ENCODE measurements around the gene BMP8B.

The BMP8B gene

DNA sequence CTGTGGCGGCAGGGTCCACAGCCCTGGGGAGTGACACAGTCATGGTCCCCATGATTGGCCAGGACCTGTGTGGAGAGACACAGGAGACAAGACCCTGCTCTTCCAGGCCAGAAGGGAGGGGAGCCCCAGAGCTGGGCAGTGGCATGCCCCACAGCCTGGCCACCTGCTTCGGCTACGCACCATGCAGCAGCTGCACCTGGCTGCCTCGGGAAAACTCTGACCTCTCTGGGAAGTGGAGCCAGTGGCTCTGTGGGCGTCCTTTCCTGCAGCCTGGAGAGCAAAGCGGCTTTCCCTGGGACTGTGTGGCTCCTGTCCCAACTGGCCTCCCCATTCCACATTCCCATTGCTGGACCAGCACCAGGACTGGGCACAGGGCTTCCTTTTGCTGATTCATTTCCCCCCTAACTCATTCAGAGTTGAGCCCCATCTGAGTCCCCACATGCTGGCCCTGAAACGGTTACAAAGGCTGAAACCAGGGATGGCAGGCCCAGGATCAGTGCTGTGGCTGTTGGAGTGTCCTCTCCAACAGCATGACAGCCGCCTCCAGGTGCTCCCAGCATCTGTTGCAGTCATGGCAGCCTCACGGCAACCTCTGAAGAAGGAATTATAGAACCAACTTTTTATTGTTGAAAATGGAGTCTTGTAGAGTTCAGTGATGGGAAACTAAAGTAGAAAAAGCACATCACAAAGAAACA is 32.6 kb downstream of the BMP8B start:
- DNase-seq (ENCODE audit: low read depth), result no peak
- no peak overlapping the region for H3K4me3 ChIP-seq (replicated peaks; ENCODE audit: low read depth, low read length)
- TF ChIP-seq, protein P1, sequence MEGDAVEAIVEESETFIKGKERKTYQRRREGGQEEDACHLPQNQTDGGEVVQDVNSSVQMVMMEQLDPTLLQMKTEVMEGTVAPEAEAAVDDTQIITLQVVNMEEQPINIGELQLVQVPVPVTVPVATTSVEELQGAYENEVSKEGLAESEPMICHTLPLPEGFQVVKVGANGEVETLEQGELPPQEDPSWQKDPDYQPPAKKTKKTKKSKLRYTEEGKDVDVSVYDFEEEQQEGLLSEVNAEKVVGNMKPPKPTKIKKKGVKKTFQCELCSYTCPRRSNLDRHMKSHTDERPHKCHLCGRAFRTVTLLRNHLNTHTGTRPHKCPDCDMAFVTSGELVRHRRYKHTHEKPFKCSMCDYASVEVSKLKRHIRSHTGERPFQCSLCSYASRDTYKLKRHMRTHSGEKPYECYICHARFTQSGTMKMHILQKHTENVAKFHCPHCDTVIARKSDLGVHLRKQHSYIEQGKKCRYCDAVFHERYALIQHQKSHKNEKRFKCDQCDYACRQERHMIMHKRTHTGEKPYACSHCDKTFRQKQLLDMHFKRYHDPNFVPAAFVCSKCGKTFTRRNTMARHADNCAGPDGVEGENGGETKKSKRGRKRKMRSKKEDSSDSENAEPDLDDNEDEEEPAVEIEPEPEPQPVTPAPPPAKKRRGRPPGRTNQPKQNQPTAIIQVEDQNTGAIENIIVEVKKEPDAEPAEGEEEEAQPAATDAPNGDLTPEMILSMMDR (IDR thresholded peaks at IDR 0.05; ENCODE audit: low read length, missing control alignments), result no peak

DNA sequence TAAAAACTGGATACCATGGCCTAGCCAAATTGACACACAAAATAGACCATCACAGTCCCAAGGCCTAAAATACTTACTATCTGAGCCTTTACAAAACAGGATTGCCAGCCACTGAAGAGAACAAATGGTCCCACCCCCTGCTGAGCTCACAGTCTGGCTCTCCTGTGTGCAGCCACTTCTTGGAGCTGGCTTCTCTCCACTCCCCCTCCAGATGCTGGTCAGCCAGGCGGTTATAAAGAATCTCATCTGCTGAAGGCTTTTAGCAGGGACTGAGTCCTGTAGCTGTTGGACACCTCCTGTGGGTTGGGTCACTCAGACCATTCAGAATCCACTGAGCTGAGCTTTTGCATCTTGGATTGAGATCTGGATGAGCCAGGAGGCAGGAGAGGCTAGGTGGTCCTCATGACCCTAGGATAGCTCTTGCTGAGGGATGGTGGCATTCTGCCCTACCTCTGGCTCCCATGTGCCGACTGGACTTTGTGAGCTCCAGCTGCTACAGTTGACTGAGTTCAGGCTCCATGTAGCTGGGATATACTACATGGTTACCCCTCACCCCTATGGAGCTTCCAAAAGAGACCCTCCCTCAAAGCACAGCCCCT is 33.7 kb downstream of the BMP8B start:
- TF ChIP-seq, protein P1 (IDR thresholded peaks at IDR 0.05; ENCODE audit: low read length, missing control alignments), result no peak
- DNase-seq (ENCODE audit: low read depth), result no peak
- no peak overlapping the region for H3K4me3 ChIP-seq (replicated peaks; ENCODE audit: low read depth, low read length)

DNA sequence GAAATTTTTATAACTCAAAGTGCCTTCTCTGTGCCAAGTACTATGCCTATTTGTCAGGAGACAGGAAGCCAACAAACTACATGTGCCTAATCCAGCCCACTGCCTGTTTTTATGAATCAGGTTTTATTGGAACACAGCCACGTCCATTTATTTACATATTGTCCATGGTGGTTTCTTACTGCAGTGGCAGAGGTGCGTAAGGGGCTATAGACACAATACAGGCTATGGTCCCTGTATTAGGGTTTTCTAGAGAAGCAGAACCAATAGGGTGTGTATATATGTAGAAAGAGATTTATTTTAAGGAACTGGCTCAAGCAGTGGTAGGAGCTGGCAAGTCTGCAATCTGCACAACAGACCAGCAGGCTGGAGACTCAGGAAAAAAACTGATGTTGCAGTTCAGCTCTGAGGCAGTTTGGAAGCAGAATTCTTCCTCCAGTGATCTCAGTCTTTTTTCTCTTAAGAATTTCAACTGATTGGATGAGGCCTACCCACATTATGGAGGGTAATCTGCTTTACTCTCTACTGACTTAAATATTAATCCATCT is 34.6 kb downstream of the BMP8B start:
- H3K4me3 ChIP-seq (replicated peaks; ENCODE audit: low read depth, low read length), result no peak overlapping the region
- TF ChIP-seq, protein P1 (IDR thresholded peaks at IDR 0.05; ENCODE audit: low read length, missing control alignments), result no peak
- no peak for DNase-seq (ENCODE audit: low read depth)

DNA sequence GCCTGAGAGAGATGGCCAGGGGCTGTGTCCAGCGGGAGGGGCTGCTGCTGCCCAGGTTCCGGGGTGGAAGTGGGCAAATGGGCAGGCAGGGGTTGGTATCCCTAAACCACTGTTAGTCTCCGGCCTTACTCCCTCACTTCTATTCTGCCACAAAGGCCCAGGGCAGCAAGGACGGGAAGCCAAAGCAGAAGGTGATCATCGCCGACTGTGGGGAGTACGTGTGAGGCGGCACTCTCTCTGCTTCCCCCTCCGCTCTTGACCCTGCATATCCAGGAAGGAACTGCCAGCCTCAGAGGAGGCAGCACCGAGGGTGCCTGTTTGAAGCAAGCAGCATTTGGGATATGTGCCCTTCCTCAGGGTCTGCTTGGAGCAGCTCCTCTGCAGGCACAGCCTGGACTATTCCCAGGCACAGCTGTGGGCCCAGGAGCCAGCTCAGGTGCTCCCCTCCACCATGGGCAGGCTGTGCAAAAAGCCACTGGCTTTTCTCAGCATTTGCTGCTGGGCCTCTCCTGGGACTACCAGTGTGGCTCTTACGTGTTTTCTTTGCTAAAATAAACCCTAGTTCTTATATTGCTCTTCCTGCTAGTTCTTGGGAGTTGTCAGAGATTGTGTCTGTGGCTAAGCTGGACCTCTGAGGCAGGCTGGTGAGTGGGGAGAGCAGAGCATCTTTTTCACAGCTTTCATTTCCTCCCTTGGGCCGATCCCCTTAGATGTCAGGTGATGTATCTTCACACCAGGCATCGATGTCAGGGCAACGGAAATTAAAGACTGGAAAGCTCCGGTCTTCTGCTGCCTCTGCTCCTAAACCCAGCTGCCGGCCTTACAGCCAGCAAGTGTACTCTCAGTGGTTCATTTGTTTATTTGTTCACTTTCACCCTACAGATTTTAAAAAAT is 35.3 kb downstream of the BMP8B start:
- TF ChIP-seq, protein P1 (IDR thresholded peaks at IDR 0.05; ENCODE audit: low read length, missing control alignments), result no peak
- DNase-seq (ENCODE audit: low read depth), result no peak
- no peak overlapping the region for H3K4me3 ChIP-seq (replicated peaks; ENCODE audit: low read depth, low read length)

DNA sequence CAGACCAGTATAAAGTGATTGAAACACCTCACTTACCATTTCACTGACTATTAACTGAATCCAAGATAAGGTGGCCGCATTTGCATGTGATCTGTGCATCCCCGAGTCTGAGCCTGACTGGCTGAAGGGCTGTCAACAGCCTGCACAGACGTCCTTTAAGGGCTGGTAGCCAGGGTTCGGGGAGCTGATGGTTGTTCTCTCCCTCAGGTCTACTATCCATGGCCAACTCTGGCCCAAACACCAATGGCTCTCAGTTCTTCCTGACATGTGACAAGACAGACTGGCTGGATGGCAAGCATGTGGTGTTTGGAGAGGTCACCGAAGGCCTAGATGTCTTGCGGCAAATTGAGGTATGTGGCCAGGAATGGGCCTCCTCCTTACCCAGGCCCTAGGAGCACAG is 36.0 kb downstream of the BMP8B start:
- no peak overlapping the region for H3K4me3 ChIP-seq (replicated peaks; ENCODE audit: low read depth, low read length)
- DNase-seq (ENCODE audit: low read depth), result no peak
- TF ChIP-seq, protein P1 (IDR thresholded peaks at IDR 0.05; ENCODE audit: low read length, missing control alignments), result no peak

DNA sequence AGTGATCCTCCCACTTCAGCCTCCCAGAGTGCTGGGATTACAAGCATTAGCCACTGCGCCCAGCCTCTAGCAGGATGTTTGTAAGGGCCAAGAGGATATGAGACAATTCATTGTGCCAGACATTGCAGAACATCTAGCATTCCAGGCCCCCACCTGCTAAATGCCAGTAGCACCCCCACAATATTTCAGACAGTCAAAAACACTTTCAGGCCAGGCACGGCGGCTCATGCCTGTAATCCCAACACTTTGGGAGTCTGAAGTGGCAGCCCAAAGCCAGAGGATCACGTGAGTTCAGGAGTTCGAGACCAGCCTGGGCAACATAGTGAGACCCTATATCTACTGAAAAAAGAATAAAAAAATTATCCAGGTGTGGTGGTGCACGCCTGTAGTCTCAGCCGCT is 37.1 kb downstream of the BMP8B start:
- DNase-seq (ENCODE audit: low read depth), result no peak
- no peak overlapping the region for H3K4me3 ChIP-seq (replicated peaks; ENCODE audit: low read depth, low read length)
- TF ChIP-seq, protein P1 (IDR thresholded peaks at IDR 0.05; ENCODE audit: low read length, missing control alignments), result no peak
